A673 (cell line): ENCODE results near the gene POC5. TPM values are rescaled to one million over a fixed set of nuclear protein-coding genes. Genes with fewer than 3 reads are reported as not detected.
"Not testable (repeated sequence)": the region's sequence is repeated elsewhere in the genome, so short reads cannot be mapped to it uniquely, and the experiment has no call there.

Experiments
- BruUV-seq: library from RNA; stranded (reverse); fragments of 400-500 nt; replicated peaks from 2 replicates; lab custom pipeline; 2021; lab: Mats Ljungman, UMichigan
- CTCF ChIA-PET: fragments of 300-600 bp; sonication (Branson Sonifier 250); formaldehyde crosslinking; loops from one replicate; lab custom pipeline; 2022; ENCODE audit warnings: antibody characterized with exemption; lab: Charles Lee
- POLR2A ChIA-PET: fragments of 300-600 bp; sonication (Branson Sonifier 250); formaldehyde crosslinking; loops from one replicate; lab custom pipeline; 2022; ENCODE audit warnings: antibody characterized with exemption; ENCODE audit not compliant: low non-redundant PET; lab: Charles Lee
- DNase-seq: peaks from one replicate; pipeline ENCODE4 v3.0.0-alpha.2; 2015; ENCODE audit warnings: low spot score
- H3K27ac ChIP-seq: fragments of 200-600 bp; sonication (generic); 2 replicates; pipeline ENCODE4 v1.5.1; 2016; ENCODE audit warnings: mixed run types, low read depth, mild to moderate bottlenecking, mixed read lengths, antibody characterized with exemption, low read length; ENCODE audit not compliant: poor library complexity, severe bottlenecking
- H3K27me3 ChIP-seq: fragments of 200-600 bp; sonication (generic); replicated peaks from 2 replicates; pipeline ENCODE4 v1.6.1; 2017; ENCODE audit warnings: mixed run types, low read depth, mild to moderate bottlenecking, mixed read lengths, antibody characterized with exemption, low read length; ENCODE audit not compliant: insufficient read depth, poor library complexity
- H3K36me3 ChIP-seq: fragments of 200-600 bp; sonication (generic); 2 replicates; pipeline ENCODE4 v1.6.1; 2016; ENCODE audit warnings: mixed run types, mild to moderate bottlenecking, mixed read lengths, antibody characterized with exemption, low read length; ENCODE audit not compliant: insufficient read depth, poor library complexity, severe bottlenecking
- H3K4me1 ChIP-seq: fragments of 200-600 bp; sonication (generic); 2 replicates; pipeline ENCODE4 v1.6.1; 2017; ENCODE audit warnings: mixed run types, mild to moderate bottlenecking, mixed read lengths, antibody characterized with exemption, low read length; ENCODE audit not compliant: insufficient read depth, poor library complexity, severe bottlenecking
- H3K4me3 ChIP-seq: fragments of 200-600 bp; sonication (generic); 2 replicates; pipeline ENCODE4 v1.5.1; 2016; ENCODE audit warnings: low read depth, mixed run types, mild to moderate bottlenecking, mixed read lengths, low read length; ENCODE audit not compliant: poor library complexity, severe bottlenecking
- H3K9me3 ChIP-seq: fragments of 200-600 bp; sonication (generic); 2 replicates; pipeline ENCODE4 v1.6.1; 2016; ENCODE audit warnings: mixed run types, low read depth, mild to moderate bottlenecking, mixed read lengths, antibody characterized with exemption, low read length; ENCODE audit not compliant: poor library complexity, severe bottlenecking
- EZH2 ChIP-seq: fragments of 200-600 bp; sonication (generic); IDR thresholded peaks from 2 replicates; pipeline ENCODE4 v1.6.1; 2017; ENCODE audit warnings: borderline replicate concordance, low read depth, mild to moderate bottlenecking, mixed read lengths, antibody characterized with exemption, low read length; ENCODE audit not compliant: poor library complexity, severe bottlenecking
- intact Hi-C: fragments of 100-400 bp; cut with micrococcal nuclease; formaldehyde crosslinking; loops from one replicate; pipeline ENCODE4 v1.10.0; 2022; ENCODE audit not compliant: unreplicated experiment
- total RNA-seq: library from RNA; stranded (reverse); gene quantifications from 2 replicates; pipeline ENCODE4 v1.2.3, GENCODE V29; 2021
- TF ChIP-seq, protein P1 (sequence below): fragments of 300-800, 200-600 bp; sonication (generic); conservative IDR thresholded peaks from 2 replicates; pipeline ENCODE4 v1.5.1; 2017; ENCODE audit warnings: low read depth, mild to moderate bottlenecking, antibody characterized with exemption, low read length, moderate library complexity, mixed read lengths

Gene POC5
- total RNA-seq, 1 experiment from 2014 or later, result 28.5 TPM

DNA sequence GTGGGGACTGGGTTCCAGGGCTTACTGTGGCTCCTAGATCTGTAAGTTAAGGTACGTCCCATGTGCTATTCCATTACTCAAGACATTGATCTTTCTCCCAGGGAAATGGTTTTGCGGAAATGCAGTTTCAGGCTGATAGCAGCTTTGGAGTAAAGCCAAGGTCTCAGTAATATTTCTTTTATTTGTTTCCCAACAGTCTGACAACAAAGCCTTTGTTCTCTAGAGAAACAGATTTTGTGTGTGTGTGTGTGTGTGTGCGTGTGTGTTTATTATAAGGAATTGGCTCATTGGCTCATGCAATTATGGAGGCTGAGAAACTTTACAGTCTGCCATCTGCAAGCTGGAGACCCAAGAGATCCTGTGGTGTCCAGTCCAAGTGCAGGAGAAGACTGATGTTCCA lies 12.1 kb upstream of the POC5 start:
- BruUV-seq, result no TSS peak
- H3K4me1 ChIP-seq, result no peaks in the 10 kb centered on the region
- H3K27ac ChIP-seq, result no peak overlapping the region
- ChIA-PET CTCF (no interaction called here), POLR2A (no interaction called here)
- H3K36me3 ChIP-seq, result no peaks in the 10 kb centered on the region
- no peaks in the 10 kb centered on the region for H3K9me3 ChIP-seq
- intact Hi-C loops, result no loop called here
- TF ChIP-seq EZH2, result no peak
- TF ChIP-seq, protein P1, sequence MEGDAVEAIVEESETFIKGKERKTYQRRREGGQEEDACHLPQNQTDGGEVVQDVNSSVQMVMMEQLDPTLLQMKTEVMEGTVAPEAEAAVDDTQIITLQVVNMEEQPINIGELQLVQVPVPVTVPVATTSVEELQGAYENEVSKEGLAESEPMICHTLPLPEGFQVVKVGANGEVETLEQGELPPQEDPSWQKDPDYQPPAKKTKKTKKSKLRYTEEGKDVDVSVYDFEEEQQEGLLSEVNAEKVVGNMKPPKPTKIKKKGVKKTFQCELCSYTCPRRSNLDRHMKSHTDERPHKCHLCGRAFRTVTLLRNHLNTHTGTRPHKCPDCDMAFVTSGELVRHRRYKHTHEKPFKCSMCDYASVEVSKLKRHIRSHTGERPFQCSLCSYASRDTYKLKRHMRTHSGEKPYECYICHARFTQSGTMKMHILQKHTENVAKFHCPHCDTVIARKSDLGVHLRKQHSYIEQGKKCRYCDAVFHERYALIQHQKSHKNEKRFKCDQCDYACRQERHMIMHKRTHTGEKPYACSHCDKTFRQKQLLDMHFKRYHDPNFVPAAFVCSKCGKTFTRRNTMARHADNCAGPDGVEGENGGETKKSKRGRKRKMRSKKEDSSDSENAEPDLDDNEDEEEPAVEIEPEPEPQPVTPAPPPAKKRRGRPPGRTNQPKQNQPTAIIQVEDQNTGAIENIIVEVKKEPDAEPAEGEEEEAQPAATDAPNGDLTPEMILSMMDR, result no peak
- no peaks in the 10 kb centered on the region for H3K27me3 ChIP-seq
- DNase-seq, result no peak
- H3K4me3 ChIP-seq, result no peak overlapping the region

DNA sequence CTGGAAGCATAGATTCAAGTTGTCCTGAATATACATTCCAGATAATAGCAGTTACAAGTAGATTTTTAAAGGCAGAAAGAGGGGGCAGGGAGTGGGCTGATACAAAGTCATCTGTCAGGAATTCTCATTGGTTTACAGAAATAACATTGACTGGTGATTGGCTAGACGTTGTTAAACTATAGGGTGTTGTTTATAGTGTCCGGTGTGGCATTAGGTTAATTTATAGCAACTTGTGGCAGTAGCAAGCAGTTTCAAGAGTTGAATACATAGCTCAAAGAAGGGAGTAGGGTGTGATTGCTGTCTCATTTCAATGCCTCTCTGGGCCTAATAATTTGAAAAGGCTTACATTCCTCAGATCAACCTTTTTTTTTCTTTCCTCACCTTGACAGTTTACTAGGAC lies 10.7 kb upstream of the POC5 start:
- Histone ChIP-seq H3K27me3 (no peaks in the 10 kb centered on the region), H3K4me3 (no peak overlapping the region), H3K36me3 (no peaks in the 10 kb centered on the region), H3K9me3 (no peaks in the 10 kb centered on the region), H3K27ac (no peak overlapping the region), H3K4me1 (no peaks in the 10 kb centered on the region)
- no peak for DNase-seq
- no peak for TF ChIP-seq EZH2
- TF ChIP-seq, protein P1, result no peak
- BruUV-seq, result no TSS peak
- ChIA-PET CTCF (no interaction called here), POLR2A (interaction anchor here (0.6 kb wide), 1 partner anchor 835 kb away, joined by 3 read pairs; no protein-coding TSS in a partner anchor)
- intact Hi-C loops, result no loop called here

DNA sequence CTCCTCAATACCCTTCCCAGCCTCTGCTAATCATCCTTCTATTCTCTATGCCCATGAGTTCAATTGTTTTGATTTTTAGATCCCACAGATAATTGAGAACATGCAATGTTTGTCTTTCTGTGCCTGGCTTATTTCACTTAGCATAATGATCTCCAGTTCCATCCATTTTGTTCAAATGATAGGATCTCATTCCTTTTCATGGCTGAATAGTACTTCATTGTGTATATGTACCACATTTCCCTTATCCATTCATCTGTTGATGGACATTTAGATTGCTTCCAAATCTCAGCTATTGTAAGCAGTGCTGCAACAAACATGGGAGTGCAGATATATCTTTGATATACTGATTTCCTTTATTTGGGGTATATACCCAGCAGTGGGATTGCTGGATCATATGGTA lies 9.0 kb upstream of the POC5 start:
- H3K4me1 ChIP-seq, DNase-seq, H3K27ac ChIP-seq, H3K4me3 ChIP-seq, POLR2A ChIA-PET, intact Hi-C loops, H3K27me3 ChIP-seq, CTCF ChIA-PET, H3K9me3 ChIP-seq, BruUV-seq, H3K36me3 ChIP-seq: not testable (repeated sequence)

DNA sequence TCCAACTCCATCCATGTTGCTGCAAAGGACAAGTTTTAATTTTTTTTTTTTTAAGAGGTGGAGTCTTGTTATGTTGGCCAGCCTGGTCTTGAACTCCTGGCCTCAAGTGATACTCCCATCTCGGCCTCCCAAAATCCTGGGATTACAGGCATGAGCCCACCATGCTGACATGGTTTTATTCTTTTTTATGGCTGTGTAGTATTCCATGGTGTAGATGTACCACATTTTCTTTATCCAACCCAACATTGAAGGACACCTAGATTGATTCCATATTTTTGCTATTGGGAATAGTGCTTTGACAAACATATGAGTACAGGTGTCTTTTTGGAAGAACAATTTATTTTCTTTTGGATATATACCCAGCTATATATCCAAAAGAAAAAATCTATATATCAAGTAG lies 6.1 kb upstream of the POC5 start:
- no peak overlapping the region for H3K27ac ChIP-seq
- H3K36me3 ChIP-seq, result no peaks in the 10 kb centered on the region
- H3K4me1 ChIP-seq, result no peaks in the 10 kb centered on the region
- BruUV-seq, result no TSS peak
- POLR2A ChIA-PET, result no interaction called here
- TF ChIP-seq, protein P1, result no peak
- TF ChIP-seq EZH2, result no peak
- no peaks in the 10 kb centered on the region for H3K9me3 ChIP-seq
- no peak for DNase-seq
- H3K27me3 ChIP-seq, result no peaks in the 10 kb centered on the region
- intact Hi-C loops, result no loop called here
- CTCF ChIA-PET, result no interaction called here
- H3K4me3 ChIP-seq, result no peak overlapping the region
